NOMO-1 (cell line): ENCODE measurements around the gene RPL41.

Experiments
- DNase-seq, 2 experiments: peaks; one replicate each; lab custom pipeline; 2025; ENCODE audit not compliant: unreplicated experiment in 2 of 2; lab: John Stamatoyannopoulos, UW

The RPL41 gene

GRCh38 chr12:56127485-56127887 lies 11.1 kb downstream of the RPL41 start:
- no peak for DNase-seq

GRCh38 chr12:56127888-56128669 lies 11.6 kb downstream of the RPL41 start, which contains the start of gene ESYT1:
Gene ESYT1, plus strand, starts transcription at chr12:56128267. Its CDS starts 53 bp downstream, at chr12:56128320.
- DNase-seq: peak; percentile 98 to 100

DNA sequence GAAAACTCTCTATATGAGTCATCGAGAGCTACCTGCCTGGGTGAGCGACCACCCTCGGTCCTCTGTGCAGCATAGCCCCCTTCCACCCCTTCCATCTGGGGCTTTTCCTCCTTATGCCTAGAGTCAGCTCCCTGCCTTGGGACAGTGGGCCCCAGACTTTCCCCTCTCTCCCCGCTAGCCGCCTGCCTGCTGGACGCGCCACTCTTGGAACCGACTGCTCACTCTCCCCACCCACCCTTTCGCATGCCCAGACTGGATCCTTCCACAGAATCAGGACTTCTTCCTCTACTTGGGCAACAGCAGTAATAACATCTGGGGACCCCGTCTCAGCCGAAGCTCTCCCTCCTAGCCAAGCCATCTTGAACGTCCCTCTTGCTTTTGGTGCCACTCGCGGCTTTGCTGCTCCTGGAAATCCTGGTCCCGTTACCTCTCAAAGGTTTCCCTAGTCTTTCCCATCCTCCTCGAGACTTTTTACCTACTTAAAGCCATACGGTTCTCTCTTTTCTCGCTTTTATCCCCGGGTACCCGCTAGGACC lies 12.3 kb downstream of the RPL41 start:
- DNase-seq: no peak

DNA sequence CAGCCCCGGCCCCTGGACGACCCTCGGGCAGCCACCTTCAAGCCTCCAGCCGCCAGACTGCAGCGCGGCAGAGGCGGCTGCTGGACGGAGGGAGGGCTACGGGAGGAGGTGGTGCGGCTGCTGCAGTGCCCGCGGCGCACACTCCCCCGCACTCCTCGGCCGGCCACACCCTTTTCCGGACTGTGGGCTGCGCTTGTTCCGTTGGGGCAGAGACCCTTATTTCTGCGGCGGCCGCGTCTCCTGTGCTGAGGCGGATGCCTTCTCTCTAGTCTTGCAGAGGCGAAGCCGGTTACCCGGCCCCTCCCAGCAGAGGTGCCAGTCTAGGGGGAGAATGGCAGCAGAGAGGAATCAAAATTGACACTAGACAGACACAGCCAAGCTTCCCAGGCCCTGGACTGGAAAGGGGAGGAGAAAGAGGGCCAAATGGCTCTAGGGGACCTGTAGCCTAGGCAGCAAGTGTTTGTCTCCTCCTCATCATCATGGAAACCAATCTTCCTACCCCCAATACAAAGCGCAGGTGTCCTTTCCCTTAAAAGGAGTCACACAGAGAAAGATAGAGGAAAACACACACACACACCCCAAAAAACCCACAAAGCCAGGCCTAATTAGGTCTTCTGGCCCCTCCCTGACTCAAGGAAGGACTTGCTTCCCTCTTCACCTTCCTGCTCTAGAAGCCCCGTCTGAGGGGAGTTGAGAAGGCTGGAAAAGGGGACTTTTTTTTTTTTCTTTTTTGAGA lies 12.9 kb downstream of the RPL41 start:
- peak; percentile 66 to 75 for DNase-seq

DNA sequence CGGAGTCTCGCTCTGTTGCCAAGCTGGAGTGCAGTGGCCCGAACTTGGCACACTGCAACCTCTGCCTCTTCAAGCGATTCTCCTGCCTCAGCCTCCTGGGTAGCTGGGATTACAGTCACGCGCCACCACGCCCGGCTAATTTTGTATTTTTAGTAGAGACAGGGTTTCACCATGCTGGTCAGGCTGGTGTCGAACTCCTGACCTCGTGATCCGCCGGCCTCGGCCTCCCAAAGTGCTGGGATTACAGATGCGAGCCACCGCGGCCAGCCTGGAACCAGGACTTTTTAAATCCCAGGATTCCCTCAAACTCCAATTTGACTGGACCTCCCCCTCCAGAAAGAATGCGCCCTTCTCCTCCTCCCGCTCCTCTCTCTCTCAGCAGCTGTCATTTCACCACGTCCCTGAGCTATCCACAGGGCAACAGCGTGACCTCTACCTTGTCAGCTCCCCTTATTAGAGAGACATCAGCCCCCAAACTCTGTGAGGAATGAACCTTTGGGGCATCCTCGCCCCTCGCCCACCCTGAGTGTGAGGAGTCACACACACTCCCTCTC lies 13.6 kb downstream of the RPL41 start:
- no peak for DNase-seq

DNA sequence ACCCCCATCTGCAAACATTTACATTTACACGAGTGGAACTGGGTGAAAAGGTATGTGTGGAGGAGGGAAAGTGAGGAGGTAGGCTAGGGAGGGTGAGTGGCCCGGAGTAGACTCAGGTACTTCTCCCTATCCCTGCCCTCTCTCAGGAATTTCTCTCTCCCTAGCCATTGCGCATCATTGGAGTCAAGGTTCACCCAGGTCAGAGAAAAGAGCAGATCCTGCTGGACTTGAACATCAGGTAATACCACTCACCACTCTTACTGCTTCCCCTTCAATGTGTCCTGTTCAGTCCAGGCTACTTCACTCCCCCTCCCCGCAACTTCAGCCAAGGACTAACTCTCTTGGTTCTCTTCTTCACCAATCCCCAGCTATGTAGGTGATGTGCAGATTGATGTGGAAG lies 14.4 kb downstream of the RPL41 start:
- DNase-seq: no peak

GRCh38 chr12:56134897-56135296 lies 18.5 kb downstream of the RPL41 start:
- no peak for DNase-seq

GRCh38 chr12:56137853-56138571 lies 21.6 kb downstream of the RPL41 start:
- no peak for DNase-seq

- peak; percentile 7 to 34 for DNase-seq
These were observed 25.7 kb downstream of the RPL41 start for GRCh38 chr12:56141946-56142784.

GRCh38 chr12:56143217-56143616 lies 26.8 kb downstream of the RPL41 start:
- DNase-seq: no peak

GRCh38 chr12:56143870-56144269 lies 27.4 kb downstream of the RPL41 start:
- no peak for DNase-seq

- no peak for DNase-seq
These were observed 28.8 kb downstream of the RPL41 start for GRCh38 chr12:56145217-56145616.

DNA sequence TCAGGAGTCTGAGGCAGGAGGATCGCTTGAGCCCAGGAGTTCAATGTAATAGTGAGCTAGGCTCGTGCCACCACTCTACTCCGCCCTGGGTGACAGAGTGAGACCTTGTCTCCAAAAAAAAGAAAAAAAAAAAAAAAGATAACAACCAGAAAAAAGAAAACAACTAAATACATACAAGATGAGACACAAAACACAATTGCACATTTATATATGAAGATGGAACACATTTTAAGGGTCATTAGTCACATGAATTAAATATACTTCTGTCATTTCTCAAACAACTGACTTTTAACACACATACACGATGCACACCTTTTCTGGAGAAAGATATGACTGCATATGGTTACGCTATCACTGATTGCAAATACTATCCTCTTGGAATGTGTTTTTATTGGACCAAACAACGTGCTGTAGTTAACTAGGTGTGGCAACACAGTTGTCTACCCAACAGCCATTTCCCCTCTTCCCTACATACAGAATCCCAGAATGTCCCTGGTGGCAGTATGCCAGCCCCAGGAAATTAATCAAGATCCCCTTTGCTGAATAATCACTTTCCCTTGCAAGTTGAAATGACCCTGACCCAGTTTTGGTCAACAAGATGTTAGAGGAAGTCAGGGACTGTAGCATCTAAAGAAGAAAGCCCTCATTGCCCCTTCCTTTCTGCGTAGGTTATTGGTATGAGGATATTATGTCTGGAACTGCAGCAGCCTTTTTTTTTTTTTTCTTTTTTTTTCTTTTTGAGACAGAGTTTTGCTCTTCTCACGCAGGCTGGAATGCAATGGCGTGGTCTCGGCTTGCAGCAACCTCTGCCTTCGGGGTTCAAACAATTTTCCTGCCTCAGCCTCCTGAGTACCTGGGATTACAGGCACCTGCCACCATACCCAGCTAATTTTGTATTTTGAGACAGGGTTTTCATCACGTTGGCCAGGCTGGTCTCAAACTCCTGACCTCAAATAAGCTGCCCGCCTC lies 30.3 kb downstream of the RPL41 start:
- DNase-seq: no peak

DNA sequence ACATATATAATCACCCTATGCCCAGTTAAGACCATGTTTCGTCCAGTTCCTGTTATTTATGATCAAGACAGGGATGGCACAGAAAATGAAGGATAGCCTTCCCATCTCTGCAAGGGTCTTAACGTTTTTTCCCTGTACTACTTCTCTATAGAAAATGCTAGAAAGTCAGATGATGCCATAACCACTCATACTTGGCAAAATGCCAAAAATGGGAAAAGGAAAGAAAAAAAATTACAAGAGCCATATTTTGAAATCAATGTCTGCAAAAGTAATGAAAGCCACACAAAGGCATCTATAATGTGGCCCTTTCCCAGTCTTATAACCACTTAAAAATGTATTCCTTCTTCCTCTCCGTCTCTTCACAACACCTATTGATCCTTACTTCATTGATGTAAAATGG lies 34.1 kb downstream of the RPL41 start:
- DNase-seq: peak in 1 of 2 experiments; percentile 16

- peak; percentile 45 to 66 for DNase-seq
These were observed 35.3 kb downstream of the RPL41 start for GRCh38 chr12:56151672-56152131.

DNA sequence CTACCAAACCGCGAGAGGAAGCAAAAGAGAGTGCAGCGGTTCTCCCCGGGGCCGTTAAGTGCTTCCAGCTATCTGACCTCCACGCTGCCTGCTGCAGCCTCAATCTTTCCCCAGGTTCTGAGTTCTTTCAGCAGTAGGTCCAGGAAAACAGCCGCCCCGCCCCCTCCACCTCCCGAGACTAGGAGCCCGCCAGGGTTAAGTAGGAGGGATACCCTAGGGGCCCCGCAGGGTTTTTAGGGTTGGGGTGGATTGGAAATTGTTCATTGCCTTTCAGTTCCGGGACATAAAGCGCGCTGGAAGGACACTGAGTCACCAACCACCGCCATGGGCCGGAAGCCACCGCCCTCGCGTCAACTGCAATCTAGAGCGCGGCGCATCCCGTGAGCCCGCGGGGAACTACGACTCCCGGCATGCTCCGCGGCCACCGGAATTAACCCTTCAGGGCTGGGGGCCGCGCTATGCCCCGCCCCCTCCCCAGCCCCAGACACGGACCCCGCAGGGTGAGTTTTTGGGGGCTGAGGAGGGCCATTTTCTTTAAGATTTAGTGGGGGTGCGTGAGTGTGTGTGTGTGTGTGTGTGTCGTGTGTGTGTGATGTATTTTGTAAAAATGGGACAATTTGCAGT lies 35.8 kb downstream of the RPL41 start, which contains the start of gene MYL6B:
Gene MYL6B (plus strand): TSS at position 456 of the 624 bp plus-strand sequence. CDS start 1,332 bp downstream, outside the sequence.
- peak; percentile 93 for DNase-seq

- DNase-seq: no peak
These were observed 36.6 kb downstream of the RPL41 start for GRCh38 chr12:56152756-56153677.
